Activated CD8-positive, alpha-beta T cell treated with anti-CD3 and anti-CD28 coated beads for 36 hours (primary cell): ENCODE data around the gene HIVEP2. TPM values are rescaled to one million over a fixed set of nuclear protein-coding genes. Genes with fewer than 3 reads are reported as not detected.

Source experiments
- ATAC-seq: fragments of 200-7000 bp; cut with Tn5 transposase; one replicate; pipeline ENCODE4 v1.10.0; 2021; ENCODE audit warnings: mild to moderate bottlenecking, moderate library complexity
- CTCF ChIA-PET: fragments of 350-600 bp; sonication (Branson Sonifier 250); formaldehyde crosslinking; loops from one replicate; lab custom pipeline; 2021; ENCODE audit warnings: antibody characterized with exemption; lab: Charles Lee
- POLR2A ChIA-PET: fragments of 350-600 bp; sonication (Branson Sonifier 250); formaldehyde crosslinking; loops from one replicate; lab custom pipeline; 2021; ENCODE audit warnings: antibody characterized with exemption; lab: Charles Lee
- DNase-seq: peaks from one replicate; pipeline ENCODE4 v3.0.0-alpha.2; 2020
- H3K27ac Mint-ChIP-seq: one replicate; pipeline ENCODE4 v1.8.0; 2021; ENCODE audit warnings: mild to moderate bottlenecking, mixed read lengths
- H3K27me3 Mint-ChIP-seq: one replicate; pipeline ENCODE4 v1.8.0; 2021; ENCODE audit warnings: mixed read lengths
- H3K36me3 Mint-ChIP-seq: one replicate; pipeline ENCODE4 v1.8.0; 2021; ENCODE audit warnings: low read depth, mixed read lengths
- H3K4me1 Mint-ChIP-seq: one replicate; pipeline ENCODE4 v1.8.0; 2021; ENCODE audit warnings: low read depth, mixed read lengths
- H3K4me3 Mint-ChIP-seq: one replicate; pipeline ENCODE4 v1.8.0; 2021; ENCODE audit warnings: mild to moderate bottlenecking, moderate library complexity, mixed read lengths
- H3K9me3 Mint-ChIP-seq: one replicate; pipeline ENCODE4 v1.8.0; 2021; ENCODE audit warnings: mixed read lengths
- intact Hi-C: fragments of 100-400 bp; cut with micrococcal nuclease; formaldehyde crosslinking; loops from one replicate; pipeline ENCODE4 v1.10.0; 2022
- total RNA-seq, 2 experiments: library from RNA; stranded (reverse); gene quantifications; one replicate each; pipeline ENCODE4 v1.2.3, GENCODE V29; 2021
- TF ChIP-seq, protein P1 (sequence below): fragments of 200-600 bp; IDR thresholded peaks from one replicate; pipeline ENCODE4 v1.8.0; 2022; ENCODE audit warnings: antibody characterized with exemption, mild to moderate bottlenecking

The HIVEP2 gene
- total RNA-seq, 2 experiments from 2014 or later = 31.8 to 38.1 TPM

DNA sequence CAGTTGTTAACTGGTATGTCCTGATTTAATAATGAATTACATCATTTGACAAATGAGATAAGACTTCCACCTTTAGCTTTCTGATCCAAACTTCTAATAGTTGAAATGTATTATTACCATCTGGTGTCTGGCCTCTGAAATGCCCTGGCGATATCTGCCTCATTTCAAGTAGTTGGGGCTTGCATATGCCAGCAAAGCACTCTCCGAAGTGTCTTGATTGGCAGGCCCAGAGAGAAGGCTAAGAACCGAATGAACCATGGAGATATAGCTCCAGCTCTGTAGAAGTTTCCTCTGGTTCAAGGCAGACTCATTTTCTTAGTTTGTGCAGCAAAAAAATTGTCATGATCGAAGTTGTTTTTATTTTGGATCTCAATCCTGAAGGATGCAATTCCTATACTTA lies 13.4 kb upstream of the HIVEP2 start:
- TF ChIP-seq, protein P1, sequence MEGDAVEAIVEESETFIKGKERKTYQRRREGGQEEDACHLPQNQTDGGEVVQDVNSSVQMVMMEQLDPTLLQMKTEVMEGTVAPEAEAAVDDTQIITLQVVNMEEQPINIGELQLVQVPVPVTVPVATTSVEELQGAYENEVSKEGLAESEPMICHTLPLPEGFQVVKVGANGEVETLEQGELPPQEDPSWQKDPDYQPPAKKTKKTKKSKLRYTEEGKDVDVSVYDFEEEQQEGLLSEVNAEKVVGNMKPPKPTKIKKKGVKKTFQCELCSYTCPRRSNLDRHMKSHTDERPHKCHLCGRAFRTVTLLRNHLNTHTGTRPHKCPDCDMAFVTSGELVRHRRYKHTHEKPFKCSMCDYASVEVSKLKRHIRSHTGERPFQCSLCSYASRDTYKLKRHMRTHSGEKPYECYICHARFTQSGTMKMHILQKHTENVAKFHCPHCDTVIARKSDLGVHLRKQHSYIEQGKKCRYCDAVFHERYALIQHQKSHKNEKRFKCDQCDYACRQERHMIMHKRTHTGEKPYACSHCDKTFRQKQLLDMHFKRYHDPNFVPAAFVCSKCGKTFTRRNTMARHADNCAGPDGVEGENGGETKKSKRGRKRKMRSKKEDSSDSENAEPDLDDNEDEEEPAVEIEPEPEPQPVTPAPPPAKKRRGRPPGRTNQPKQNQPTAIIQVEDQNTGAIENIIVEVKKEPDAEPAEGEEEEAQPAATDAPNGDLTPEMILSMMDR = no peak
- ATAC-seq (no peak), DNase-seq (no peak)
- Mint-ChIP-seq H3K4me3 (no peak overlapping the region), H3K36me3 (peaks cover 14% of the 10 kb centered on the region), H3K27me3 (no peaks in the 10 kb centered on the region), H3K27ac (no peak overlapping the region), H3K9me3 (peaks cover 4% of the 10 kb centered on the region), H3K4me1 (peaks cover 2% of the 10 kb centered on the region)
- ChIA-PET POLR2A (interaction anchor here (1.0 to 2.0 kb wide), 3 partner anchors 9 to 13 kb away, joined by 3 to 6 read pairs (median 4); partner anchors contain the start of gene HIVEP2), CTCF (interaction anchor here (0.8 kb wide), 1 partner anchor 68 kb away, joined by 3 read pairs; no protein-coding TSS in a partner anchor)
- intact Hi-C loops = loop anchor here (10.0 kb wide), 1 partner anchor 56 kb away; no protein-coding TSS in a partner anchor

DNA sequence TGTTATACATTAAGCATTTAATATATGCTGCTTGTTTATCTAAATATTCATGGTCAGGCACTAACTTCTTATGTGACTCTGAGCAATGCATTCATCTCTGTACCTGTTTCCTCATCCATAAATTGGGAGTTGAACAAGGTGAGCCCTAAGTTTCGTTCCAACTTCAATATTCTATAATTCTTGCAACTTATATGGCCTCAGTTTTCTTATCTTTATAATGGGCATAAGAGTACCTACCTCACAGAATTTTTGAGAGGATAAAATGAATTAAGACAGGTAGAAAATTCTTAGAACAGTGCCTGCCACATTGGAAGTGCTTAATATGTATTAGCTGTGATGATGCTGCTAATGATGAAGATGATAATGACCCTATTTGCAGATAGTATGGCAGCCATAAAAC lies 11.8 kb upstream of the HIVEP2 start:
- Mint-ChIP-seq H3K27me3 (no peaks in the 10 kb centered on the region), H3K36me3 (peaks cover 14% of the 10 kb centered on the region), H3K4me1 (peaks cover 18% of the 10 kb centered on the region), H3K27ac (no peak overlapping the region), H3K9me3 (peaks cover 4% of the 10 kb centered on the region), H3K4me3 (no peak overlapping the region)
- ChIA-PET POLR2A (interaction anchor here (2.0 kb wide), 1 partner anchor 11 kb away, joined by 6 read pairs; the partner anchor contains the start of gene HIVEP2), CTCF (interaction anchor here (1.0 kb wide), 1 partner anchor 9 kb away, joined by 3 read pairs; no protein-coding TSS in a partner anchor)
- ATAC-seq (no peak), DNase-seq (no peak)
- intact Hi-C loops = loop anchor here (10.0 kb wide), 1 partner anchor 58 kb away; no protein-coding TSS in a partner anchor
- TF ChIP-seq, protein P1 = no peak

DNA sequence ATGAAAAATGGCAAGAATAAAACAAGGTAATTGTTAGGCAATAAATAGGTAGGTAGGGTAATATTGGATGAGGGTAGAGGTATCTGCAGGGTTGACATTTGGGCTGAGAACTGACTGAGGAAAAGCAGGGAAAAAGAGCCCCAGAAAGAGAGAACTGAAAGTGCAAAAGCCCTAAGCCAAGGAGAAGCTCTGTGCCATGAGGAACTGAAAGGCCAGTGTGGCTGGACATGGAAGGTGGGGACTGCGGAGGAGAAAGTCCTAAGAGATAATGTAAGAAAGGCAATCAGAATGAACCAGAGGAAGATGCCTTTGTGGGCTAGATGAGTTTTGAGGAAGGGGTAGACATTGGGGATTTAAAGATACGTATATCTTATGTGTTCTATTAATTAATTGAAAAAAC lies 9.9 kb upstream of the HIVEP2 start:
- ATAC-seq (no peak), DNase-seq (no peak)
- peaks cover 24% of the 10 kb centered on the region for H3K4me1 Mint-ChIP-seq
- H3K36me3 Mint-ChIP-seq = peaks cover 2% of the 10 kb centered on the region
- TF ChIP-seq, protein P1 = no peak
- no peaks in the 10 kb centered on the region for H3K9me3 Mint-ChIP-seq
- no peak overlapping the region for H3K4me3 Mint-ChIP-seq
- ChIA-PET POLR2A (no interaction called here), CTCF (no interaction called here)
- H3K27ac Mint-ChIP-seq = no peak overlapping the region
- H3K27me3 Mint-ChIP-seq = no peaks in the 10 kb centered on the region
- intact Hi-C loops = loop anchor here (10.0 kb wide), 1 partner anchor 60 kb away; no protein-coding TSS in a partner anchor

DNA sequence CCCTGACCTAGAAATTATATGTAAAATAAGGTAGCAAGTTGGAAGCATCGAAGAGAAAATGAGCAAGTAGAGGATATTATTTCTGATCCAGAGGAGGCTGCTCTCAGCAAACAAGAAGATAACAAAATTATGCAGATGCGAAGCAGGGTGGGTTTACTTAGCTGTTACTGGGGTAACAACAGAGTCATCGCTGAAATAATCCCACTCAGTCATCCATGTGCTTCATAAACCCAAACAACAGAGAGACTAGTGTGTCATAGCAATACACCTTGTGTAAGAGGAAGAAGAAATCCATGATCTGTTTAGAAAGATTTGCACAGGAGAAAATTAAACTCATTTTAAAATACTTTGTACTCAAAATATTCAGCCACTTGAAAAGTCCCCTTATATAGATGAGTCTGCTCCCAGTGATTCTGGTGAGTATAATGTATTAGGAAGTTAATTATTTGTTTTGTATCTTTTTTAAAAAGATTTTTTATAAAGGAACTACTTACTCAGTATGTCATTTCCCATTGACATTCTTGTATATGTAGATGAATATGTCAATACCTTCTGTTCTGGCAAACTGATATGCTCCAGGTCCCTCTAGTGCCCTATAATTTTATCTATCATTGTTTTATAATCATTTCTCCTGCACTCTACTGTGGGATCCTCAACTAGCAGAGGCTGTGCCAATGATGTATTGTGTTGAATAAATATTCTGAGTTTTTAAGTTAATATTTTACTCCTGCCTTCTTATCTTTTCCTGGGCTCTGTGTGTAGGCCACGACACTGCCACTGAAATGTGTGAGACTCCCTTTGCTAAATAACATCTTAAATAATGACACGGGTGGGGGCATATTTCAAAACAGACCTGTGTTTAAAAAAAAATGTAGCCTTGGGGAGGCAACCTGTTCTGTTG lies 8.6 kb upstream of the HIVEP2 start:
- H3K27me3 Mint-ChIP-seq = no peaks in the 10 kb centered on the region
- H3K36me3 Mint-ChIP-seq = no peaks in the 10 kb centered on the region
- no peak overlapping the region for H3K4me3 Mint-ChIP-seq
- intact Hi-C loops = loop anchor here (10.0 kb wide), 1 partner anchor 61 kb away; no protein-coding TSS in a partner anchor
- DNase-seq = no peak
- ChIA-PET CTCF (interaction anchor here (1.7 to 2.4 kb wide), 2 partner anchors 73 to 261 kb away, joined by 5 to 6 read pairs; no protein-coding TSS in a partner anchor), POLR2A (no interaction called here)
- TF ChIP-seq, protein P1 = no peak
- peaks cover 27% of the 10 kb centered on the region for H3K4me1 Mint-ChIP-seq
- H3K27ac Mint-ChIP-seq = no peak overlapping the region
- H3K9me3 Mint-ChIP-seq = no peaks in the 10 kb centered on the region
- peak; percentile 60 for ATAC-seq
